ENCODE measurements around the gene MACROD2.

DNA sequence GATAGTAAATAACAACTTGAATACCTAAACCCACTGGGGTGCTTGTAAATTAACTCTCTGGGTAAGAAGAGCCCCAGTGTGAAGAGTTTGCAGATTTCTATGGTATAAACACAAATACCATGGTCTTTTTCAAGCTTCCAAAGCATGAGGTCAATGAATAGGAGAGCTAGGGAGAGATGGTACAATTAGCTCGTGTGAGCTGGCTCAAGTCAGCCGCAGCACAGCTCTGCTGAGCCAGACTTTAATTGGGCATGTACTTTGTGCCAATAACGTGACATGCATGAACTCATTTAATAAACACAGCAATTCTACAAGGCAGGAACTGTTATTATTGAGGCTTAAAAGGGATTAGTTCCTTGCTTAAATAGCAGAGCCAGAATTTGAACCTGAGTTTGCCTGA is 1893.7 kb downstream of the MACROD2 start:
- TF ChIP-seq, protein P1, sequence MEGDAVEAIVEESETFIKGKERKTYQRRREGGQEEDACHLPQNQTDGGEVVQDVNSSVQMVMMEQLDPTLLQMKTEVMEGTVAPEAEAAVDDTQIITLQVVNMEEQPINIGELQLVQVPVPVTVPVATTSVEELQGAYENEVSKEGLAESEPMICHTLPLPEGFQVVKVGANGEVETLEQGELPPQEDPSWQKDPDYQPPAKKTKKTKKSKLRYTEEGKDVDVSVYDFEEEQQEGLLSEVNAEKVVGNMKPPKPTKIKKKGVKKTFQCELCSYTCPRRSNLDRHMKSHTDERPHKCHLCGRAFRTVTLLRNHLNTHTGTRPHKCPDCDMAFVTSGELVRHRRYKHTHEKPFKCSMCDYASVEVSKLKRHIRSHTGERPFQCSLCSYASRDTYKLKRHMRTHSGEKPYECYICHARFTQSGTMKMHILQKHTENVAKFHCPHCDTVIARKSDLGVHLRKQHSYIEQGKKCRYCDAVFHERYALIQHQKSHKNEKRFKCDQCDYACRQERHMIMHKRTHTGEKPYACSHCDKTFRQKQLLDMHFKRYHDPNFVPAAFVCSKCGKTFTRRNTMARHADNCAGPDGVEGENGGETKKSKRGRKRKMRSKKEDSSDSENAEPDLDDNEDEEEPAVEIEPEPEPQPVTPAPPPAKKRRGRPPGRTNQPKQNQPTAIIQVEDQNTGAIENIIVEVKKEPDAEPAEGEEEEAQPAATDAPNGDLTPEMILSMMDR (IDR thresholded peaks at IDR 0.05): no peak
- TF ChIP-seq POLR2A (IDR thresholded peaks at IDR 0.05; ENCODE audit: low read length) (no peak), EHMT2 (IDR thresholded peaks at IDR 0.05; ENCODE audit: low read depth) (no peak), BHLHE40 (IDR thresholded peaks at IDR 0.05; ENCODE audit: low read depth, low read length) (no peak), GATA3 (IDR thresholded peaks at IDR 0.05; ENCODE audit: borderline replicate concordance) (no peak), CEBPB (IDR thresholded peaks at IDR 0.05) (no peak)
- TF ChIP-seq, protein P2, sequence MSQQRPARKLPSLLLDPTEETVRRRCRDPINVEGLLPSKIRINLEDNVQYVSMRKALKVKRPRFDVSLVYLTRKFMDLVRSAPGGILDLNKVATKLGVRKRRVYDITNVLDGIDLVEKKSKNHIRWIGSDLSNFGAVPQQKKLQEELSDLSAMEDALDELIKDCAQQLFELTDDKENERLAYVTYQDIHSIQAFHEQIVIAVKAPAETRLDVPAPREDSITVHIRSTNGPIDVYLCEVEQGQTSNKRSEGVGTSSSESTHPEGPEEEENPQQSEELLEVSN (IDR thresholded peaks at IDR 0.05; ENCODE audit: borderline replicate concordance, low read depth): no peak
- TF ChIP-seq, protein P3, sequence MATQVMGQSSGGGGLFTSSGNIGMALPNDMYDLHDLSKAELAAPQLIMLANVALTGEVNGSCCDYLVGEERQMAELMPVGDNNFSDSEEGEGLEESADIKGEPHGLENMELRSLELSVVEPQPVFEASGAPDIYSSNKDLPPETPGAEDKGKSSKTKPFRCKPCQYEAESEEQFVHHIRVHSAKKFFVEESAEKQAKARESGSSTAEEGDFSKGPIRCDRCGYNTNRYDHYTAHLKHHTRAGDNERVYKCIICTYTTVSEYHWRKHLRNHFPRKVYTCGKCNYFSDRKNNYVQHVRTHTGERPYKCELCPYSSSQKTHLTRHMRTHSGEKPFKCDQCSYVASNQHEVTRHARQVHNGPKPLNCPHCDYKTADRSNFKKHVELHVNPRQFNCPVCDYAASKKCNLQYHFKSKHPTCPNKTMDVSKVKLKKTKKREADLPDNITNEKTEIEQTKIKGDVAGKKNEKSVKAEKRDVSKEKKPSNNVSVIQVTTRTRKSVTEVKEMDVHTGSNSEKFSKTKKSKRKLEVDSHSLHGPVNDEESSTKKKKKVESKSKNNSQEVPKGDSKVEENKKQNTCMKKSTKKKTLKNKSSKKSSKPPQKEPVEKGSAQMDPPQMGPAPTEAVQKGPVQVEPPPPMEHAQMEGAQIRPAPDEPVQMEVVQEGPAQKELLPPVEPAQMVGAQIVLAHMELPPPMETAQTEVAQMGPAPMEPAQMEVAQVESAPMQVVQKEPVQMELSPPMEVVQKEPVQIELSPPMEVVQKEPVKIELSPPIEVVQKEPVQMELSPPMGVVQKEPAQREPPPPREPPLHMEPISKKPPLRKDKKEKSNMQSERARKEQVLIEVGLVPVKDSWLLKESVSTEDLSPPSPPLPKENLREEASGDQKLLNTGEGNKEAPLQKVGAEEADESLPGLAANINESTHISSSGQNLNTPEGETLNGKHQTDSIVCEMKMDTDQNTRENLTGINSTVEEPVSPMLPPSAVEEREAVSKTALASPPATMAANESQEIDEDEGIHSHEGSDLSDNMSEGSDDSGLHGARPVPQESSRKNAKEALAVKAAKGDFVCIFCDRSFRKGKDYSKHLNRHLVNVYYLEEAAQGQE (IDR thresholded peaks at IDR 0.05): no peak

Measured in A549 (cell line).